Lung (tissue), 12 donors: Measurements from ENCODE around the gene GTF2F2. TPM values are rescaled to one million over a fixed set of nuclear protein-coding genes. Genes with fewer than 3 reads are reported as not detected.

ENCODE experiments used
- ATAC-seq: fragments of 200-7000 bp; cut with Tn5 transposase; one replicate; pipeline ENCODE4 v1.9.1; 2020; ENCODE audit warnings: moderate number of reproducible peaks; ENCODE audit not compliant: insufficient read depth, low FRiP score
- DNase-seq, 3 donors: peaks; one replicate each; pipeline ENCODE4 v3.0.0-alpha.2; 2013 to 2017
- H3K27ac ChIP-seq, 2 donors: one replicate each; pipeline ENCODE4 v1.5.1; 2013; ENCODE audit warnings: mild to moderate bottlenecking in 2 of 2, moderate library complexity in 2 of 2, control low read depth in 1 of 2, inconsistent platforms in 1 of 2, low read depth in 1 of 2, low read length in 1 of 2
- H3K27me3 ChIP-seq, 3 donors: one replicate each; pipeline ENCODE4 v1.5.1; 2013; ENCODE audit warnings: low read length in 2 of 3; ENCODE audit not compliant: control insufficient read depth in 3 of 3, insufficient read depth in 3 of 3
- H3K36me3 ChIP-seq, 4 donors: one replicate each; pipeline ENCODE4 v1.5.1; 2013; ENCODE audit warnings: low read length in 4 of 4, mild to moderate bottlenecking in 1 of 4, moderate library complexity in 1 of 4; ENCODE audit not compliant: control insufficient read depth in 4 of 4, insufficient read depth in 4 of 4
- H3K4me1 ChIP-seq, 5 donors: one replicate each; pipeline ENCODE4 v1.5.1; 2013; ENCODE audit warnings: low read length in 5 of 5, mild to moderate bottlenecking in 2 of 5, moderate library complexity in 1 of 5; ENCODE audit not compliant: control insufficient read depth in 5 of 5, insufficient read depth in 5 of 5
- H3K4me3 ChIP-seq: one replicate; pipeline ENCODE4 v1.5.1; 2013; ENCODE audit warnings: mild to moderate bottlenecking, control low read depth, moderate library complexity
- H3K9ac ChIP-seq, 2 donors: one replicate each; pipeline ENCODE4 v1.5.1; 2013; ENCODE audit warnings: low read length in 2 of 2, control low read depth in 1 of 2; ENCODE audit not compliant: insufficient read depth in 1 of 2
- H3K9me3 ChIP-seq, 4 donors: one replicate each; pipeline ENCODE4 v1.5.1; 2013; ENCODE audit warnings: low read length in 3 of 4, mild to moderate bottlenecking in 1 of 4, moderate library complexity in 1 of 4; ENCODE audit not compliant: control insufficient read depth in 4 of 4, insufficient read depth in 3 of 4
- CTCF ChIP-seq: IDR thresholded peaks from 2 replicates; pipeline ENCODE4 v1.5.1; 2012; ENCODE audit warnings: mild to moderate bottlenecking; ENCODE audit errors: control extremely low read depth, extremely low read depth
- WGBS, 2 donors: extraction: QIAGEN DNeasy Blood & Tissue Kit; methylation state at CpG; one replicate each; pipeline ENCODE4 v1.1.7; 2013; 5-methylcytosine and 5-hydroxymethylcytosine counted together
- polyA plus RNA-seq, 2 donors: library from polyadenylated mRNA; stranded (reverse); fragments of 200-250 nt; gene quantifications; one replicate each; pipeline ENCODE4 v1.2.1, GENCODE V29; 2013
- total RNA-seq, 2 donors: library from RNA; depleted of rRNA in 1 of 2; stranded (reverse); fragments of >200 nt in 1 of 2; gene quantifications; one replicate each; pipeline ENCODE4 v1.2.1, GENCODE V29; 2014 to 2021
- donor health status: control.
- donor health status: control.
- donor health status: Bipolar disorder and iron deficiency.
- donor health status: healthy.
- donor health status: DM: yes; HTN: yes; CAD: no.

GTF2F2 gene
- total and polyA plus RNA-seq, 4 donors, result 13.7 to 21.3 (median 14.3) TPM

DNA sequence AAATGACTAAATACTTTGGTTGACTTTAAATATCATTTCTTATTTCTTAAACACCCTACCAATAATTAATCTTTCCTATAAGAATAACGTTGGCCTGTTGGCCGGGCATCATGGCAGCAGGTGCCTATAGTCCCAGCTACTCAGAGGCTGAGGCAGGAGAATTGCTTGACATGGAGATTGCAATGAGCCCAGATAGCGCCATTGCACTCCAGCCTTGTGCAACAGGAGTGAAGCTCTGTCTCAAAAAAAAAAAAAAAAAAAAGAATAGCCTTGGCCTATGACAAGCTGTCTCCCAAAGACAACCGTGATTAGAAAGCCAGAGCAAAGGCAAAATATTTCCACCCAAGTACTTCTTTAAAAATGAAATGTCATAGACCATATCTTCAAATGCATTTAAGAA, 105.1 kb downstream of the GTF2F2 start:
- Histone ChIP-seq H3K9me3 (no peaks in the 10 kb centered on the region), H3K27me3 (no peaks in the 10 kb centered on the region), H3K27ac (no peak overlapping the region), H3K4me3 (no peak overlapping the region), H3K4me1 (no peaks in the 10 kb centered on the region), H3K36me3 (peaks cover 0 to 3% (median 0%) of the 10 kb centered on the region in 4 donors), H3K9ac (no peak overlapping the region)
- no peak for ATAC-seq
- DNase-seq, result no peak
- WGBS, 2 donors, result 90 to 94% methylated on average over 4 of the region's 4 CpGs
- no peak for TF ChIP-seq CTCF

- no peaks in the 10 kb centered on the region for H3K27me3 ChIP-seq
- no peak overlapping the region for H3K4me3 ChIP-seq
- no peaks in the 10 kb centered on the region for H3K4me1 ChIP-seq
- H3K36me3 ChIP-seq, result peaks cover 0 to 3% (median 0%) of the 10 kb centered on the region in 4 donors
- H3K27ac ChIP-seq, result no peak overlapping the region
- no peak overlapping the region for H3K9ac ChIP-seq
- 49 to 65% methylated on average over 3 of the region's 3 CpGs for WGBS, 2 donors
- ATAC-seq, result no peak
- no peaks in the 10 kb centered on the region for H3K9me3 ChIP-seq
- DNase-seq, result no peak
- TF ChIP-seq CTCF, result no peak
These were observed 105.7 kb downstream of the GTF2F2 start for GRCh38 chr13:45226024-45226423.

GRCh38 chr13:45228002-45228401, 107.7 kb downstream of the GTF2F2 start:
- no peaks in the 10 kb centered on the region for H3K9me3 ChIP-seq
- H3K4me1 ChIP-seq, result peaks cover 0 to 5% (median 0%) of the 10 kb centered on the region in 5 donors
- no peak for ATAC-seq
- no peak overlapping the region for H3K9ac ChIP-seq
- no peak for DNase-seq
- no peak overlapping the region for H3K27ac ChIP-seq
- no peak for TF ChIP-seq CTCF
- 97 to 99% methylated on average over 5 of the region's 5 CpGs for WGBS, 2 donors
- no peaks in the 10 kb centered on the region for H3K27me3 ChIP-seq
- peaks cover 0 to 3% (median 0%) of the 10 kb centered on the region in 4 donors for H3K36me3 ChIP-seq
- no peak overlapping the region for H3K4me3 ChIP-seq

GRCh38 chr13:45229172-45229571, 108.9 kb downstream of the GTF2F2 start:
- 95% methylated on average over 4 of the region's 4 CpGs for WGBS, 2 donors
- H3K4me3 ChIP-seq, result no peak overlapping the region
- H3K4me1 ChIP-seq, result peaks cover 0 to 5% (median 0%) of the 10 kb centered on the region in 5 donors
- no peaks in the 10 kb centered on the region for H3K9me3 ChIP-seq
- TF ChIP-seq CTCF, result no peak
- H3K9ac ChIP-seq, result no peak overlapping the region
- ATAC-seq, result no peak
- H3K27me3 ChIP-seq, result no peaks in the 10 kb centered on the region
- no peak overlapping the region for H3K27ac ChIP-seq
- no peak for DNase-seq
- H3K36me3 ChIP-seq, result peaks cover 0 to 3% (median 0%) of the 10 kb centered on the region in 4 donors
